ENCODE data around the gene UTP14A.

Gene UTP14A

GRCh38 chrX:129939986-129940385, 34.0 kb downstream of the UTP14A start:
- no peak for DNase-seq (ENCODE audit: low read depth, low spot score)
- H3K27ac ChIP-seq, result no peak overlapping the region

- DNase-seq (ENCODE audit: low read depth, low spot score), result no peak
- no peak overlapping the region for H3K27ac ChIP-seq
These were observed 34.8 kb downstream of the UTP14A start for GRCh38 chrX:129940721-129941120.

- no peak for DNase-seq (ENCODE audit: low read depth, low spot score)
- no peak overlapping the region for H3K27ac ChIP-seq
These were observed 39.2 kb downstream of the UTP14A start for GRCh38 chrX:129945131-129945530.

GRCh38 chrX:129953334-129953648, 47.3 kb downstream of the UTP14A start:
- no peak for DNase-seq (ENCODE audit: low read depth, low spot score)
- no peak overlapping the region for H3K27ac ChIP-seq

- no peak for DNase-seq (ENCODE audit: low read depth, low spot score)
- H3K27ac ChIP-seq, result no peak overlapping the region
These were observed 47.9 kb downstream of the UTP14A start for GRCh38 chrX:129953881-129954280.

GRCh38 chrX:129954804-129955203, 48.8 kb downstream of the UTP14A start:
- no peak for DNase-seq (ENCODE audit: low read depth, low spot score)
- no peak overlapping the region for H3K27ac ChIP-seq

GRCh38 chrX:129955682-129956081, 49.7 kb downstream of the UTP14A start:
- H3K27ac ChIP-seq, result no peak overlapping the region
- no peak for DNase-seq (ENCODE audit: low read depth, low spot score)

- no peak overlapping the region for H3K27ac ChIP-seq
- DNase-seq (ENCODE audit: low read depth, low spot score), result no peak
These were observed 50.2 kb downstream of the UTP14A start for GRCh38 chrX:129956145-129956544.

GRCh38 chrX:129956765-129957164, 50.8 kb downstream of the UTP14A start:
- H3K27ac ChIP-seq, result no peak overlapping the region
- DNase-seq (ENCODE audit: low read depth, low spot score), result no peak

GRCh38 chrX:129957241-129958082, 51.5 kb downstream of the UTP14A start:
- no peak overlapping the region for H3K27ac ChIP-seq
- DNase-seq (ENCODE audit: low read depth, low spot score), result no peak

- no peak for DNase-seq (ENCODE audit: low read depth, low spot score)
- H3K27ac ChIP-seq, result no peak overlapping the region
These were observed 52.1 kb downstream of the UTP14A start for GRCh38 chrX:129958083-129958465.

GRCh38 chrX:129958814-129959492, 53.0 kb downstream of the UTP14A start:
- no peak overlapping the region for H3K27ac ChIP-seq
- DNase-seq (ENCODE audit: low read depth, low spot score), result no peak

- H3K27ac ChIP-seq, result no peak overlapping the region
- no peak for DNase-seq (ENCODE audit: low read depth, low spot score)
These were observed 53.5 kb downstream of the UTP14A start for GRCh38 chrX:129959493-129959832.

- DNase-seq (ENCODE audit: low read depth, low spot score), result no peak
- H3K27ac ChIP-seq, result no peak overlapping the region
These were observed 55.5 kb downstream of the UTP14A start for GRCh38 chrX:129961180-129962083.

GRCh38 chrX:129963729-129964128, 57.8 kb downstream of the UTP14A start:
- H3K27ac ChIP-seq, result no peak overlapping the region
- DNase-seq (ENCODE audit: low read depth, low spot score), result no peak

GRCh38 chrX:129965166-129965565, 59.2 kb downstream of the UTP14A start:
- H3K27ac ChIP-seq, result no peak overlapping the region
- DNase-seq (ENCODE audit: low read depth, low spot score), result no peak

GRCh38 chrX:129968968-129969367, 63.0 kb downstream of the UTP14A start:
- no peak overlapping the region for H3K27ac ChIP-seq
- DNase-seq (ENCODE audit: low read depth, low spot score), result no peak

- DNase-seq (ENCODE audit: low read depth, low spot score), result no peak
- no peak overlapping the region for H3K27ac ChIP-seq
These were observed 70.5 kb downstream of the UTP14A start for GRCh38 chrX:129976441-129976840.
